Hematopoietic multipotent progenitor cell (in vitro differentiated cells): ENCODE data around the gene RABAC1. TPM values are rescaled to one million over a fixed set of nuclear protein-coding genes. Genes with fewer than 3 reads are reported as not detected.

ENCODE experiments used
- DNase-seq, 3 donors: peaks; one replicate each; pipeline ENCODE4 v3.0.0-alpha.2; 2011 to 2015; ENCODE audit warnings: low read depth in 2 of 3, low spot score in 2 of 3
- total RNA-seq: library from RNA; depleted of rRNA; stranded (reverse); fragments of >200 nt; gene quantifications from one replicate; pipeline ENCODE4 v1.2.3, GENCODE V29; 2012

Gene RABAC1
- total RNA-seq, 1 donor = 172 TPM

DNA sequence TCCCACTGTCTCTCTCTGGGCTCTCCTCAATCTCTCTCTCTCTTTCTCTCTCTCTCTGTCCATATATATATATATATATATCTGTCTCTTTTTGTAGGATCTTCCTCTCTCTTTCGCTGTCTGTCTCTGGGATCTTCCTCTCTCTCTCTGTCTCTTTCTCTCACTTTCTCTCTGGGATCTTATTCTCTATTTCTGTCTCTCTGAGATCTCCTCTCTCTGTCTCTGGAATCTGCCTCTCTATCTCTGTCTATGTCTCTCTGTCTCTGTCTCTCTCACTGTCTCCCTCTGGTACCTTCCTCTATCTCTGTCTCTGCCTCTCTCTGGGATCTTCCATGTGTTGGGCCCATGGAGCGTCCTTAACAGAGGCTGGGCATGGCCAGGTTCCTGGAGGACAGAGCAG is 31.5 kb upstream of the RABAC1 start:
- no peak for DNase-seq

DNA sequence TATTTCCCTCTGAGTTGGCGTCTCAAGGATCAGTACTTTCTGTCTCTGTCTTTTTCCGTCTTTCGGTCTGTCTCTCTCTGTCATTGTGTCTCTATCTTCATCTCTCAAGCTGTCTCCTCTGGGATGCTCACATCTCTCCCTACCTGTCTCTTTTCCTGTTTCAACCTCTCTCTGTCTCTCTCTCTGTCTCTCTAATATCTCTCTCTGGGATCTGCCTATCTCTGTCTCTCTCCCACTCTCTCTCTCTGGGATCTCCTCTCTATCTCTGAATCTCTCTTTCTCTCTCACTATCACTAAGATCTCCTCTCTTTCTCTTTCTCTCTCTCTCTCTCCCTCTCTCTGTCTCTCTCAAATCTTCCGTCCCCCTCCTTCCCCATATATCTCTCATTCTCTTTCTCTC is 30.9 kb upstream of the RABAC1 start:
- DNase-seq = no peak

- DNase-seq = no peak
These were observed 29.8 kb upstream of the RABAC1 start for GRCh38 chr19:41988947-41989346.

- no peak for DNase-seq
These were observed 28.2 kb upstream of the RABAC1 start for GRCh38 chr19:41987141-41987860.

GRCh38 chr19:41984961-41985360 is 25.8 kb upstream of the RABAC1 start:
- no peak for DNase-seq

DNA sequence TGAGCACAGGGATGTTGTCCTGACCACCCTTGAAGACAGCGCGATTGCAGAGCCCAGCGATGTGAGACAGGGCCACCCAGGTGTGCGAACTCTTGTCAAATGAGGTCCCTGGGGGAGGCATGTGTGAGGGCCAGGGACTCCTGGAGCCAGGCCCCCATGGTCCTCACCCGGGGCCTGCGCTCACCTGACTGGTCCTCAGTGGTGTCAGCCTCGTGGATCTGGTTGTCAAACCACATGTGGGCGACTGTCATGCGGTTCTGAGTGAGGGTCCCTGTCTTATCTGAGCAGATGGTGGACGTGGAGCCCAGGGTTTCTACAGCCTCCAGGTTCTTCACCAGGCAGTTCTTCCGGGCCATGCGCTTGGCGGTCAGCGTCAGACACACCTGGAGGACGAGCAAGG is 22.6 kb upstream of the RABAC1 start:
- DNase-seq = no peak

DNA sequence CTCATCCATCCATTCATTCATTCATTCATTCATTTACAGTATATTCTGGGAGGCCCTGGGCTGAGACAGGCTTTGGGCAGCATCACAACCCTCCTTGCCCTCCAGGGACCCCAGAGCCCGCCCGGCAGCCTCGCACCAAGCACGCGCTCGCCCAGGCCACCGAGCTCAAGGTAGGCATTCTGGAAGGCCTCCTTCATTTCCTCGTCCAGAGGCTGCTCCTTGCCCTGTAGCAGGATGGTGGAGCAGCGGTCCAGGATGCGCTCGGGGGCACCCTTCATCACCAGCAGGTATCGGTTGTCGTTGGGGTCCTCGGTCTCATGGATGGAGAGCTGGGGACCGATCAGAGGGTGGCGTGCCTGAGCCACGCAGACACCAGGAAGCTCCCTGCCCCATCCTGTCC is 19.3 kb upstream of the RABAC1 start:
- no peak for DNase-seq

DNA sequence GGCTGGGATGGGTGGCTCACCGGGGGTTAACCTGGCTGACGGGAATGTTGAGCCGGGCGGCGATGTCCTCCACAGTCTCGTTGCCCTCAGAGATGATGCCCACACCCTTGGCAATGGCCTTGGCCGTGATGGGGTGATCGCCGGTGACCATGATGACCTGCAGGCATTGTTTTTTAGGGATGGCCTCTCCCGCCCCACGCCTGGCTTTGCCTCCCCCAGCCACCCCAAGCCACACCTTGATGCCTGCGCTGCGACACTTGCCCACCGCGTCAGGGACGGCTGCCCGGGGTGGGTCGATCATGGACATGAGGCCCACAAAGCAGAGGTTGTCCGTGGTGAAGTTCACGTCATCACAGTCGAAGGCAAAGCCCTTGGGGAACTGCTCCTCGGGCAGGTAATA is 18.8 kb upstream of the RABAC1 start:
- DNase-seq = no peak

DNA sequence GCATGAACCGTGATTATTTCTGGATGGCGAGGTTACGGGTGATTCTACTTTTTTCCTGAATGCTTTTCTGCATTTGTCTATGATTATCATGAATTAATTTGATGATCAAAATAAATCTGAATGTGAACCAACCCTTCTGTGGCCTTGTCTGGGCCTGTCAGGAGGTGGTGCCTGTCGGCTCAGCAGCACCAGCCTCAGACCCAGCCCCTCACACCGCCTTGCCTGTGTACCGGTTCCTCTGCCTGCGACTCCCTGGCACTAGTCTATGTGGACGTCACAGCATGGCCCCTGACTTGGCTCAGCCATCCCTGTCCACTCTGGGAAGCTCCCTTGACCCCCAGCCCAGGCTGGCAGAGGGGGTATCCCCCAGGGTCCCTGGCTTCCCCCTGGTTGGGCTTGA is 15.5 kb upstream of the RABAC1 start:
- no peak for DNase-seq

DNA sequence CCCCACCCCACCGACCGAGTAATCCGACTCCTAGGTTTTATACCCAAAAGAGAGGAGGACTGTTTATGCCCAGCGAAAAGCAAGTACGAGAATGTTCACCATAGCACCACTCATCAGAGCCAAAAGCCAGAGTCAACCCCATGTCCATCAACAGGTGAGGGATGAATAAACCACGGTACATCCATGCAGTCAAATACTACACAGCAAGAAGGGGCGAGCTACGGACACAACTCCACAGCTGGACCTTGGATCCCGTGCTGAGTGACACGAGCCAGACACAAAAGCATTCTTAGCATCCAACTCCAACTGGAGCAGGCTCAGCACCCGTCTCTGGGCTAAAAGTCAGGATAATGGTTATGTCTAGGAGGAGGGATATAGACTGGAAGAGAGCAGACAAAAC is 12.2 kb upstream of the RABAC1 start:
- DNase-seq = no peak

- DNase-seq = no peak
These were observed 10.8 kb upstream of the RABAC1 start for GRCh38 chr19:41969772-41970458.

- DNase-seq = no peak
These were observed 9.9 kb upstream of the RABAC1 start for GRCh38 chr19:41968751-41969595.

DNA sequence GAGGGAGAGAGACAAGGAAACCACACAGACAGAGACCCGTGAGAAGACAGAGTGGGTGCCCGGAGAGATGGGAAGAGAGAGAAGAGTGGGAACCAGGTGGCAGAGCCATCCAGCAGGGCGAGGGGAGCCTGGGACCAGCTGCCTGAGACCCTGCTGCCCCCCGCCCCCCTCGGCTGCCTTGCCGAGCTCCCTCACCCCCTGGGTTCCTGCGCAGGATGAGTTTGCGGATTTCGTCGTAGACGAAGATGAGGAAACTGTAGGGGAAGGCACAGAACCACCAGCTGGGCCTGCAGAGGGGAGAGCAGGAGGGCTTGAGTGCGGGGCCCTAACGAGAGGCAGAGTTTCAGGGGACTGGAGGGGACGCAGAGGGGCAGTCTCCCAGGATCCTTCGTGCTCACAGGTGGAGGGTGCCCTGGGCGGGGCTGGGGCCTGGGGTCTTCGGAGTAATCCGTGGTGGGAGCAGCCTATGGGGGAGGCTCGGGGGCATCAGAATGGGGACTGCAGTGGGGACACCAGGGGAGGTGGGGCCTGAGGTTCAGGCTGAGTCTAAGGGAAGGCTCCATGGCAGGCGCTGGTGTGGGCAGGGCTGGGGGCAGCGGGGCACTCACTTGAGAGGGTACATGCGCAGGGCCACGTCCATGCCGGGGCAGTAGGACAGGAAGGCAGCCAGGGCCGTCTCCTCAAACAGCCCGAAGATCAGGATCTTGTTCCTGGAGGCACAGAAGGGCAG is 8.1 kb upstream of the RABAC1 start:
- DNase-seq = peak in 2 of 3 donors; percentile 67 to 86

- no peak for DNase-seq
These were observed 6.0 kb upstream of the RABAC1 start for GRCh38 chr19:41965106-41965505.

DNA sequence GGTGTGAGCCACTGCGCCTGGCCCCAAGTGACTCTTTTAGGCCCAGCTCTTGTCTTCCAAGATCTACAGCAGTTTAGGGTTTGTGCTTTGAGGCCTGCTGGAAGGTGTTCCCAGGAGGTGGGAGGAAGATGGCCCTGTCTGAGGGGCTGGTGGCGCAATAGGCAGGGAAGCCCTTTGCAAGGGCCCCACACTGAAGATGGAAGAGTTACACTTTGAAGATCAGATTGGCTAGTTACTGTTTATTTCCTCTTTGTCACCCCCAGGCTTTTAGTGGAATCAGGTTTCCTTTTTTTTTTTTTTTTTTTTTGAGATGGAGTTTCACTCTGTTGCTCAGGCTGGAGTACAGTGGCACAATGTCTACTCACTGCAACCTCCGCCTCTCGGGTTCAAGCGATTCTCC is 1.9 kb upstream of the RABAC1 start:
- no peak for DNase-seq

- DNase-seq = peak in 2 of 3 donors; percentile 68 to 79
These were observed 610 bp downstream of the RABAC1 start for GRCh38 chr19:41958367-41959055.

GRCh38 chr19:41957838-41958366 is 1.2 kb downstream of the RABAC1 start:
- peak in 2 of 3 donors; percentile 74 to 77 for DNase-seq

- no peak for DNase-seq
These were observed 1.8 kb downstream of the RABAC1 start for GRCh38 chr19:41957161-41957837.

GRCh38 chr19:41956621-41957020 is 2.5 kb downstream of the RABAC1 start:
- no peak for DNase-seq
